Fibroblast of pulmonary artery (primary cell): ENCODE measurements around the gene NOS1.

Experiments
- DNase-seq: peaks from one replicate; pipeline ENCODE4 v3.0.0-alpha.2; 2010; ENCODE audit warnings: low read depth
- H3K4me3 ChIP-seq: replicated peaks from 2 replicates; pipeline ENCODE4 v1.5.1; 2011; ENCODE audit warnings: low read depth, mild to moderate bottlenecking, control low read depth, low read length, moderate library complexity
- TF ChIP-seq, protein P1 (sequence below): IDR thresholded peaks from 2 replicates; pipeline ENCODE4 v1.5.1; 2011; ENCODE audit warnings: mild to moderate bottlenecking, control low read depth, low read length, inconsistent platforms; ENCODE audit errors: missing control alignments

Gene NOS1

DNA sequence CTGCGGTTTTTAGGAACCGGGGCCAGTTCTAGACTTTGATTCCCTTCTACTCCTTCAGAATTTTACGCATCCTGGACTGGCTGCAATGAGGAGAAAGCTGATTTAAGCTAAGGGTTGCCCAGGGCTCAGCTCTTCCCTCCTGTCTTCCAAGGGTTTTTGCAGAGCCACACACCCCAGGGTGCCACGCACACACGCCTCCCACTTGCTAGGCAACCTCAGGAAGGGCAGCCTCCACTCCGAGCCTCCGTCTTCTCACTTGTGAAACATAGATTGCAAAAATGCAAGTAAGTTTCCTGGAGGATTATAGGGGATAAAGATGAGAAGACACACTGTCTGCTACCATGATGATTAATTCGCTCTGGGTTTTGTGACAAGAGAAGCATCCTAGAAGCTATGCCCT lies 31.7 kb downstream of the NOS1 start:
- TF ChIP-seq, protein P1, sequence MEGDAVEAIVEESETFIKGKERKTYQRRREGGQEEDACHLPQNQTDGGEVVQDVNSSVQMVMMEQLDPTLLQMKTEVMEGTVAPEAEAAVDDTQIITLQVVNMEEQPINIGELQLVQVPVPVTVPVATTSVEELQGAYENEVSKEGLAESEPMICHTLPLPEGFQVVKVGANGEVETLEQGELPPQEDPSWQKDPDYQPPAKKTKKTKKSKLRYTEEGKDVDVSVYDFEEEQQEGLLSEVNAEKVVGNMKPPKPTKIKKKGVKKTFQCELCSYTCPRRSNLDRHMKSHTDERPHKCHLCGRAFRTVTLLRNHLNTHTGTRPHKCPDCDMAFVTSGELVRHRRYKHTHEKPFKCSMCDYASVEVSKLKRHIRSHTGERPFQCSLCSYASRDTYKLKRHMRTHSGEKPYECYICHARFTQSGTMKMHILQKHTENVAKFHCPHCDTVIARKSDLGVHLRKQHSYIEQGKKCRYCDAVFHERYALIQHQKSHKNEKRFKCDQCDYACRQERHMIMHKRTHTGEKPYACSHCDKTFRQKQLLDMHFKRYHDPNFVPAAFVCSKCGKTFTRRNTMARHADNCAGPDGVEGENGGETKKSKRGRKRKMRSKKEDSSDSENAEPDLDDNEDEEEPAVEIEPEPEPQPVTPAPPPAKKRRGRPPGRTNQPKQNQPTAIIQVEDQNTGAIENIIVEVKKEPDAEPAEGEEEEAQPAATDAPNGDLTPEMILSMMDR = no peak
- no peak for DNase-seq
- no peak overlapping the region for H3K4me3 ChIP-seq

DNA sequence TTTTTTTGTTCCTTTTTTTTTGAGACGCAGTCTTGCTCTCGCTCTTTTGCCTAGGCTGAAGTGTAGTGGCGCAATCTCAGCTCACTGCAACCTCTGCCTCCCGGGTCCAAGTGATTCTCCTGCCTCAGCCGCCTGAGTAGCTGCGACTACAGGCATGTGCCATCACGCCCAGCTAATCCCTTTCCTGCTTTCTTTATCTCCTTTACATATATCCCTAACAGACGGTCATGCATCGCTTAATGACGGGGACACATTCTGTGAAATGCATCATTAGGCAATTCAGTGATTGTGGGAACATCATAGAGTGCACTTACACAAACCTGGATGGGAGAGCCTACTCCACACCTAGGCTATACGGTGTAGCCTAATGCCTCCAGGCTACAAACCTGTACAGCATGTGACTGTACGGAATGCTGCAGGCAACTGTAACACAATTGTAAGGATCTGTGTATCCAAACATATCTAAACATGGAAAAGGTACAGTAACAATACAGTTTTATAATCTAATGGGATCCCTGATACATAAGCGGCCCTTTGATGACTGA lies 32.8 kb downstream of the NOS1 start:
- TF ChIP-seq, protein P1 = no peak
- no peak for DNase-seq
- no peak overlapping the region for H3K4me3 ChIP-seq

DNA sequence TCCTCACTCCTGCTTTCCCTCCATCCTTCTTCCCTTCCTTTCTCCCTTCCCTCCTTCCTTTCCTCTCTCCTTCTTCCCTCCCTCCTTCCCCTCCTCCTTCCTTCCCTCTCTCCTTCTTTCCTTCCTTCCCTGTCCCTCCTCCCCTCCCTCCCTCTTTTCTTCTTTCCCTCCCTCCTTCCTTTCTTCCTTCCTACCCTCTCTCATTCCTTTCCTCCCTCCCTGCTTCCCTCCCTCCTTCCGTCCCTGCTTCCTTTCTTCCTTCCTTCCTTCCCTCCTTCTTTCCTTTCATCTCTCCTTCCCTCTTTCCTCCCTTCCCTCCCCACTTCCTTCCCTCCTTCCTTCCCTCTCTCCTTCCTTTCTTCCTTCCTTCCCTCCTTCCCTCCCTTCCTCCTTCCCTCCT lies 39.0 kb downstream of the NOS1 start:
- TF ChIP-seq, protein P1 = no peak
- no peak overlapping the region for H3K4me3 ChIP-seq
- DNase-seq = no peak

DNA sequence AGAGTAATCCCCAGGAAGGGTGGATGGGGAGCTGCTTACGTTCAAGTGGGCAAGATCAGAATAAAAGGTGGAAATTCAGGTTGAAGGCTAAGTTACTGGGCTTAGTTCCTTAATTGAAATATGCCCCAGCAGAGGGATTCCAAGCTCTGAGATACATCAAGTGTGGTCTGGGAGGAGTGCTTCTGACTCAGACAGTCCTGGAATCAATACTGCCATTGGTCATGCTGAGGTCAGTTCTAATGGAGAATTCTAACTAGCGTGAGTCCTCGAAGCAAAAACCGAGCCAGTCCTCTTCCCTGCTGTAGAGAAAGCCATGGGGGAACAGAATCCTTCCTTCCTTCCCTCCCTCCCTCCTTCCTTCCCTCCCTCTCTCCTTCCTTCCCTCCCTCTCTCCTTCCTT lies 39.9 kb downstream of the NOS1 start:
- DNase-seq = no peak
- no peak overlapping the region for H3K4me3 ChIP-seq
- TF ChIP-seq, protein P1 = no peak

DNA sequence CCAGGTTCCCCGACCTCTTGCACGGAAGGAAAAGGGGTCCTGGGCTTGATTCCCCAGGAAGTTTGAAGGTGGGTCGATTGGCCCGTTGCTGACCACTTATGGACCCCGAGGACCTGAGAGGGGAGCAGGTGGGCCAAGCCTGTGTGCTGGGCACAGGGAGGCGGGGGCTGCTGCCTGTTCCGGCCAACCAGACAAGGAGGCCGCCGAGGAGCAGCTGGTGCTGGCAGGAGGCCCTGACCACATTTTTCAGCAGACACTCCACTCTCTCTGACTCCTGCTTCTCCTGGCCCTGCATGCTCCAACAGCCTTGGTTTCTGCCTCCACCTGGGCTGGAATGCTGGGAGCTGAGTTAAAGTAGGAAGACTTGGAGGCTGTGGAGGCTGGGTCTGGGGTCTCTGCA lies 42.8 kb downstream of the NOS1 start:
- TF ChIP-seq, protein P1 = no peak
- H3K4me3 ChIP-seq = no peak overlapping the region
- DNase-seq = no peak

DNA sequence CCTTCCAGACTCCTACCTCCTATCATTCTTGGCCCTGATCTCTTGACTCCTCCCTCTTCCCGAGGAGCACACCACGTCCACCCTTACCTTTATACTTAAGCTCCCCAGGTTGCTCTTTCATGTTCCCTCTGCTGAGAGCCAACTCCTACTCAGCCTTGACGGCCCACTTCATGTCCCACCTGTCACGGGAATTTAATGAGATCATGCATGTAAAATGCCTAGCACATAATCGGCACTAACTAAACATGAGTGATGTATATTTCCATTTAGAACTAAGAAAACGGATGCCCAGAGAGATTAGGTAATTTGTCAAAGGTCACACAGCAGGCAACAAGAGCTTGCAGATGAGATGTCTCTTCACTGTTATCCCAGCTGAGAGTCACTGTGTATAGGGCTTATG lies 45.1 kb downstream of the NOS1 start:
- no peak for DNase-seq
- H3K4me3 ChIP-seq = no peak overlapping the region
- TF ChIP-seq, protein P1 = no peak

DNA sequence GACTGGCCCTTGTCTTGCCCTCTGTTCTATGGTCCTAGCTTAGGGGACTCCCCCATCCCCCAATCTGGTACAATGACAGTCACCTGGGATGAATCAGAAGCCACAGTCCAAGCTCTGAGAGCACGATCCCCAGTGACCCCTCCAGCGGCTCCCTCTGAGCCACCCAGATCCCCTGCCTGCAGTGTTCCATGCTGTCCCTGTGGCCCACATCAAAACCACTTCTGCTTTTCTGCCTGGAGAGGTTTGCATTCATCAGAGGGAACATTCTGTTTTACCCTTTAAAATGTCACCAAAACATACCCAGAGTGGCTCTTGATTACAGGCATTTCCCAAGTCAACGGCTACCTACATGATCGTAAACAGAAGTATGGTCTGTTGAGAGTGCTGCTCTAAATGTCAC lies 47.5 kb downstream of the NOS1 start:
- TF ChIP-seq, protein P1 = no peak
- no peak for DNase-seq
- no peak overlapping the region for H3K4me3 ChIP-seq
